Measurements from ENCODE around the gene UBA1.

- TF ChIP-seq POLR2AphosphoS5 (IDR thresholded peaks at IDR 0.05; ENCODE audit: insufficient read depth in 1 of 2, low read depth in 1 of 2): no peak
- TF ChIP-seq, protein P1, sequence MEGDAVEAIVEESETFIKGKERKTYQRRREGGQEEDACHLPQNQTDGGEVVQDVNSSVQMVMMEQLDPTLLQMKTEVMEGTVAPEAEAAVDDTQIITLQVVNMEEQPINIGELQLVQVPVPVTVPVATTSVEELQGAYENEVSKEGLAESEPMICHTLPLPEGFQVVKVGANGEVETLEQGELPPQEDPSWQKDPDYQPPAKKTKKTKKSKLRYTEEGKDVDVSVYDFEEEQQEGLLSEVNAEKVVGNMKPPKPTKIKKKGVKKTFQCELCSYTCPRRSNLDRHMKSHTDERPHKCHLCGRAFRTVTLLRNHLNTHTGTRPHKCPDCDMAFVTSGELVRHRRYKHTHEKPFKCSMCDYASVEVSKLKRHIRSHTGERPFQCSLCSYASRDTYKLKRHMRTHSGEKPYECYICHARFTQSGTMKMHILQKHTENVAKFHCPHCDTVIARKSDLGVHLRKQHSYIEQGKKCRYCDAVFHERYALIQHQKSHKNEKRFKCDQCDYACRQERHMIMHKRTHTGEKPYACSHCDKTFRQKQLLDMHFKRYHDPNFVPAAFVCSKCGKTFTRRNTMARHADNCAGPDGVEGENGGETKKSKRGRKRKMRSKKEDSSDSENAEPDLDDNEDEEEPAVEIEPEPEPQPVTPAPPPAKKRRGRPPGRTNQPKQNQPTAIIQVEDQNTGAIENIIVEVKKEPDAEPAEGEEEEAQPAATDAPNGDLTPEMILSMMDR (IDR thresholded peaks at IDR 0.05): no peak
- TF ChIP-seq POLR2A (IDR thresholded peaks at IDR 0.05): no peak
Measured at GRCh38 chrX:47172549-47172948, 21.1 kb upstream of the UBA1 start.

All from vagina (tissue), 2 donors.